Measurements from ENCODE around the gene VAC14. TPM values are rescaled to one million over a fixed set of nuclear protein-coding genes. Genes with fewer than 3 reads are reported as not detected.

The VAC14 gene
- polyA plus RNA-seq, 2 of the 4 experiments (the other 2 are of a cell fraction), result 25.3 to 27.0 TPM

GRCh38 chr16:70698901-70699300 is 102.1 kb downstream of the VAC14 start:
- TF ChIP-seq, protein P1, sequence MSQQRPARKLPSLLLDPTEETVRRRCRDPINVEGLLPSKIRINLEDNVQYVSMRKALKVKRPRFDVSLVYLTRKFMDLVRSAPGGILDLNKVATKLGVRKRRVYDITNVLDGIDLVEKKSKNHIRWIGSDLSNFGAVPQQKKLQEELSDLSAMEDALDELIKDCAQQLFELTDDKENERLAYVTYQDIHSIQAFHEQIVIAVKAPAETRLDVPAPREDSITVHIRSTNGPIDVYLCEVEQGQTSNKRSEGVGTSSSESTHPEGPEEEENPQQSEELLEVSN (IDR thresholded peaks at IDR 0.05; ENCODE audit: borderline replicate concordance, low read depth), result no peak
- no peak for TF ChIP-seq FOSL2 (IDR thresholded peaks at IDR 0.05)
- TF ChIP-seq FOSL2 (CRISPR knock-in tag; IDR thresholded peaks at IDR 0.05), result no peak
- TF ChIP-seq GATA3 (IDR thresholded peaks at IDR 0.05; ENCODE audit: borderline replicate concordance), result no peak
- no peak for TF ChIP-seq FOXS1 (CRISPR knock-in tag; IDR thresholded peaks at IDR 0.05)
- TF ChIP-seq POLR2AphosphoS2 (conservative IDR thresholded peaks at IDR 0.05; ENCODE audit: low read length), result no peak
- no peak for TF ChIP-seq HOXB13 (CRISPR knock-in tag; IDR thresholded peaks at IDR 0.05; ENCODE audit: low read depth)
- TF ChIP-seq CHD4 (IDR thresholded peaks at IDR 0.05; ENCODE audit: borderline replicate concordance), result no peak
- no peak for TF ChIP-seq ELK1 (IDR thresholded peaks at IDR 0.05; ENCODE audit: low read depth, low read length)
- no peak for TF ChIP-seq RNF2 (IDR thresholded peaks at IDR 0.05; ENCODE audit: borderline replicate concordance, low read depth)
- no peak for TF ChIP-seq SREBF2 (IDR thresholded peaks at IDR 0.05)
- no peak for TF ChIP-seq CBX2 (IDR thresholded peaks at IDR 0.05; ENCODE audit: borderline replicate concordance, low read depth)
- no peak for TF ChIP-seq USF2 (IDR thresholded peaks at IDR 0.05)
- no peak for TF ChIP-seq ESRRA (IDR thresholded peaks at IDR 0.05; ENCODE audit: borderline replicate concordance, low read length)
- TF ChIP-seq ATOH8 (CRISPR knock-in tag; IDR thresholded peaks at IDR 0.05; ENCODE audit: low read depth), result no peak
- no peak for TF ChIP-seq HEYL (CRISPR knock-in tag; IDR thresholded peaks at IDR 0.05)
- no peak for TF ChIP-seq NR3C1 (IDR thresholded peaks at IDR 0.05)
- no peak for TF ChIP-seq POLR2A (IDR thresholded peaks at IDR 0.05; ENCODE audit: low read length)
- Histone ChIP-seq H3K27ac (no peak overlapping the region), H3K4me1 (peaks cover 69% of the 10 kb centered on the region), H3K9me3 (no peaks in the 10 kb centered on the region), H3K4me2 (no peak overlapping the region), H3K4me3 (no peak overlapping the region)
- over 99% methylated on average over 8 of the region's 10 CpGs for WGBS (ENCODE audit: missing lambda C conversion rate)
- ATAC-seq (no peak), DNase-seq (ENCODE audit: low read depth in 1 of 2, low spot score in 1 of 2) (no peak), FAIRE-seq (no peak)
- POLR2A ChIA-PET, result no interaction called here
- CTCF ChIA-PET, result interaction anchor here (1.4 to 1.8 kb wide), 3 partner anchors 24 to 72 kb away, joined by 3 to 9 read pairs (median 4); no protein-coding TSS in a partner anchor

- CTCF ChIA-PET, result interaction anchor here (1.4 to 3.6 kb wide), 4 partner anchors 26 to 73 kb away, joined by 3 to 16 read pairs (median 6); no protein-coding TSS in a partner anchor
- Histone ChIP-seq H3K4me2 (peak overlapping the region; percentile 25; the same call in 1 of the 3 replicates), H3K9me3 (no peaks in the 10 kb centered on the region), H3K4me3 (no peak overlapping the region), H3K4me1 (peaks cover 69% of the 10 kb centered on the region), H3K27ac (peak overlapping the region; percentile 97 to 100)
- ATAC-seq, result no peak
- no peak for FAIRE-seq
- no peak for DNase-seq (ENCODE audit: low read depth in 1 of 2, low spot score in 1 of 2)
- 83% methylated on average over 10 of the region's 14 CpGs for WGBS (ENCODE audit: missing lambda C conversion rate)
- POLR2A ChIA-PET, result no interaction called here
- no peak for TF ChIP-seq ZFP36 (IDR thresholded peaks at IDR 0.05; ENCODE audit: borderline replicate concordance, partially characterized antibody)
- TF ChIP-seq MAFK (IDR thresholded peaks at IDR 0.05; ENCODE audit: partially characterized antibody), result no peak
- no peak for TF ChIP-seq HOXB5 (CRISPR knock-in tag; IDR thresholded peaks at IDR 0.05)
- no peak for TF ChIP-seq RAD21 (conservative IDR thresholded peaks at IDR 0.05 in 1 of 2, IDR thresholded peaks at IDR 0.05 in 1 of 2)
- TF ChIP-seq JUN (IDR thresholded peaks at IDR 0.05), result no peak
- no peak for TF ChIP-seq SMC3 (IDR thresholded peaks at IDR 0.05)
- no peak for TF ChIP-seq RCOR1 (IDR thresholded peaks at IDR 0.05; ENCODE audit: low read depth, low read length)
- no peak for TF ChIP-seq HMGXB4 (CRISPR knock-in tag; IDR thresholded peaks at IDR 0.05; ENCODE audit: borderline replicate concordance)
- TF ChIP-seq NPAS2 (CRISPR knock-in tag; IDR thresholded peaks at IDR 0.05; ENCODE audit: borderline replicate concordance), result no peak
- TF ChIP-seq ESRRA (IDR thresholded peaks at IDR 0.05; ENCODE audit: borderline replicate concordance, low read length), result no peak
- TF ChIP-seq MAZ (IDR thresholded peaks at IDR 0.05; ENCODE audit: borderline replicate concordance, low read depth, low read length), result no peak
- no peak for TF ChIP-seq CHD2 (IDR thresholded peaks at IDR 0.05; ENCODE audit: low read length, partially characterized antibody)
- TF ChIP-seq, protein P2, sequence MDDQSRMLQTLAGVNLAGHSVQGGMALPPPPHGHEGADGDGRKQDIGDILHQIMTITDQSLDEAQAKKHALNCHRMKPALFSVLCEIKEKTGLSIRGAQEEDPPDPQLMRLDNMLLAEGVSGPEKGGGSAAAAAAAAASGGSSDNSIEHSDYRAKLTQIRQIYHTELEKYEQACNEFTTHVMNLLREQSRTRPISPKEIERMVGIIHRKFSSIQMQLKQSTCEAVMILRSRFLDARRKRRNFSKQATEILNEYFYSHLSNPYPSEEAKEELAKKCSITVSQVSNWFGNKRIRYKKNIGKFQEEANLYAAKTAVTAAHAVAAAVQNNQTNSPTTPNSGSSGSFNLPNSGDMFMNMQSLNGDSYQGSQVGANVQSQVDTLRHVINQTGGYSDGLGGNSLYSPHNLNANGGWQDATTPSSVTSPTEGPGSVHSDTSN (IDR thresholded peaks at IDR 0.05), result no peak
- no peak for TF ChIP-seq ELK1 (IDR thresholded peaks at IDR 0.05; ENCODE audit: low read depth, low read length)
- no peak for TF ChIP-seq BHLHE40 (IDR thresholded peaks at IDR 0.05; ENCODE audit: low read depth, low read length)
- TF ChIP-seq CBX8 (IDR thresholded peaks at IDR 0.05), result no peak
Measured at GRCh38 chr16:70697594-70698170, 103.3 kb downstream of the VAC14 start.

Measured in A549 (cell line).